ENCODE results near the gene URB1. TPM values are rescaled to one million over a fixed set of nuclear protein-coding genes. Genes with fewer than 3 reads are reported as not detected.
"Not testable (repeated sequence)": the region's sequence is repeated elsewhere in the genome, so short reads cannot be mapped to it uniquely, and the experiment has no call there.

Gene URB1
- total RNA-seq = 10 to 100 TPM in 4 of 8 experiments, 1 to 10 TPM in 4; 6.5 to 40.6 (median 17.0) TPM

DNA sequence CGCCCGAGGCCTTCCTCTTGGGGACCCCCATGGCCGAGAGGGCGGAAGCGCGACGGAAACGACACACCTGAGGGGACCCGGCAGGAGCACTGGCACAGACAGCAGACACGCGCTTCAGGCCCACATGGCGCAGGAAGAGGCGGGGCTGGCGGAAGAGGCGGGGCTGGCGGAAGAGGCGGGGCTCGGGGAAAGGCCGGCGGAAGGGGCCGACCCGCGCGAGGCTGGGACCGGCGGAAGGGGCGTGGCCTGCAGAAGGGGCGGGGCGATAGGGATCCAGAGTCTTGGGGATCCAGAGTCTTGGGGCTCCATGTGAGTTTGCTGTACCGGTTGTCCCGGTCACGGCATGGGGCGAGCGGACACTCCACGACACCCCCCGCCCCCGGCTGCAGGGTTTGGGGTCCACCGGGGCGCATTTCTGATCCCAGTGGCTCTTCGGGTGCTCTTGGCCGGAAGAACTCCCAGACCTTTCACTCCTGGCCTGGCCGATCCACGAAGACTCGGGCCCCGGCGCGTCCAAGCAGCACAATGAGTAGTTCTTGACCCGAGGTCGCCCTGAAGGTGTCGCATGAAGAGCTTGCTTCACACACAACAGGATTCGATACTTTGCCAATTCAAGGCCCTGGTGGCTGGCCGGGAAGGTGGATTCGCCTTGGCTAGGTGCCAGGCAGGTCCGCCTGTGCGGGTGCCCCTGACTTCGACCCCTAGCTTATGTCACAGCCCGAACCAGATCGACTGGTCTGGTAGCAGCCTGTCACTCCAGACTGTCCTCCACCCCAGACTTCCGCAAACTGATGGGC is at the start of gene URB1:
URB1 (minus strand) TSS at position 133 of the 797 bp plus-strand sequence; CDS start at position 31, 102 bp downstream.
- H3K4me3 ChIP-seq = peak within 1 kb of the TSS; percentile 47 to 95 (median 88)
- H3K27ac ChIP-seq = peak within 1 kb of the TSS in 1 of 2 donors; percentile 60
- 0 to 99% (median 9%) methylated on average over 1 to 10 of the region's 59 CpGs; no CpG with 5 or more reads in 4 of the 10 experiments for WGBS, 10 experiments
- peaks cover 2 to 7% of the 10 kb centered on the region in 2 donors for H3K4me1 ChIP-seq (replicated peaks in 1 of 2)
- ATAC-seq (replicated peaks in 6 of 8) = peak; percentile 94 to 99 (median 99)
- in situ Hi-C loops (cut with MboI; ENCODE audit: low pct_unique_long_range_greater_than_20kb in 2 of 9, low sequenced_read_pairs in 9 of 9, unreplicated experiment in 9 of 9) = no loop called here

- ATAC-seq (replicated peaks in 6 of 8) = no peak
- WGBS, 10 experiments = 61 to 100% (median 85%) methylated on average over 3 to 9 of the region's 12 CpGs; no CpG with 5 or more reads in 5 of the 10 experiments
- Histone ChIP-seq H3K27ac (no peak overlapping the region), H3K4me1 (replicated peaks in 1 of 2) (no peaks in the 10 kb centered on the region), H3K4me3 (no peak overlapping the region)
- in situ Hi-C loops (cut with MboI; ENCODE audit: low pct_unique_long_range_greater_than_20kb in 2 of 9, low sequenced_read_pairs in 9 of 9, unreplicated experiment in 9 of 9) = no loop called here
Measured at GRCh38 chr21:32437729-32438128, 44.9 kb upstream of the URB1 start.

GRCh38 chr21:32432982-32433660 is 40.3 kb upstream of the URB1 start:
- ATAC-seq (replicated peaks in 6 of 8); in situ Hi-C loops (cut with MboI; ENCODE audit: low pct_unique_long_range_greater_than_20kb in 2 of 9, low sequenced_read_pairs in 9 of 9, unreplicated experiment in 9 of 9); H3K27ac ChIP-seq; H3K4me3 ChIP-seq; H3K4me1 ChIP-seq (replicated peaks in 1 of 2): not testable (repeated sequence)
- WGBS, 10 experiments = 59 to 93% (median 83%) methylated on average over 2 to 12 of the region's 15 CpGs; no CpG with 5 or more reads in 2 of the 10 experiments

DNA sequence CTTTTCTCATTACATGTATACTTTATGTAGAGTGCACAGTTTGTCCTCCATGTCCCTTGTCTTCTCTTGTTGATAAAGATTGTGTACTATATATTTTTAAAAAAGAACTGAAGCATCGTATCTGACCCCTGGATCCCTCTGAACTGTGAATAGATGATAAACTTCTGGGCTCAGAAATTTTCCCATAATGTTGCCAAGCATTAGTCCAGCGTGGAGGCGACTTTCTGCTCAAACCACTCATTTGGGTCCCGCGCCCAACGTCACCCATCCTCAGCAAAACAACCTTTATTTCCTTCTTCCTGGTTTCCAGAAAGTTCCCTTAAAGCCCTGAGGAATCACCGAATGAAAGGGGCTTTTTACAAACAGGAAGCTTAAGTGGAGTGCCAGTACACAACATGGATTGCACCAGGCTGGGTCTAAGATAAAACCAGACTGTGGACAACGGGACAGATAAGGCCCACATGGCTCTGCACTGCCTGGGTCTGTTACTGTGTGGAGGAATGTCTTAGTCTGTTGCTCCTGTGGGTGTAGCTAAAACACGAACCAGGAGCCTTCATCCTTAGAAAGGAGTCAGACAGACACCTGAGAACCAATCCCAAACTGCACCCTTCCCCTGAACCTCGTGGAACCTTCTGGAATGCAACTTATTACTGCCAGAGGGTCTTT is 35.3 kb upstream of the URB1 start:
- no peak for ATAC-seq (replicated peaks in 6 of 8)
- Histone ChIP-seq H3K4me3 (no peak overlapping the region), H3K27ac (no peak overlapping the region), H3K4me1 (replicated peaks in 1 of 2) (peaks cover 0 to 8% of the 10 kb centered on the region in 2 donors)
- in situ Hi-C loops (cut with MboI; ENCODE audit: low pct_unique_long_range_greater_than_20kb in 2 of 9, low sequenced_read_pairs in 9 of 9, unreplicated experiment in 9 of 9) = no loop called here
- WGBS, 10 experiments = 68 to 98% (median 81%) methylated on average over 3 to 7 of the region's 10 CpGs; no CpG with 5 or more reads in 3 of the 10 experiments

GRCh38 chr21:32426592-32427051 is 33.8 kb upstream of the URB1 start:
- Histone ChIP-seq H3K4me3 (no peak overlapping the region), H3K27ac (no peak overlapping the region), H3K4me1 (replicated peaks in 1 of 2) (peaks cover 0 to 8% of the 10 kb centered on the region in 2 donors)
- ATAC-seq (replicated peaks in 6 of 8) = peak in 4 of 8 experiments; percentile 28 to 85 (median 46)
- WGBS, 10 experiments = 68 to 100% (median 81%) methylated on average over 1 to 6 of the region's 6 CpGs; no CpG with 5 or more reads in 3 of the 10 experiments
- in situ Hi-C loops (cut with MboI; ENCODE audit: low pct_unique_long_range_greater_than_20kb in 2 of 9, low sequenced_read_pairs in 9 of 9, unreplicated experiment in 9 of 9) = no loop called here

DNA sequence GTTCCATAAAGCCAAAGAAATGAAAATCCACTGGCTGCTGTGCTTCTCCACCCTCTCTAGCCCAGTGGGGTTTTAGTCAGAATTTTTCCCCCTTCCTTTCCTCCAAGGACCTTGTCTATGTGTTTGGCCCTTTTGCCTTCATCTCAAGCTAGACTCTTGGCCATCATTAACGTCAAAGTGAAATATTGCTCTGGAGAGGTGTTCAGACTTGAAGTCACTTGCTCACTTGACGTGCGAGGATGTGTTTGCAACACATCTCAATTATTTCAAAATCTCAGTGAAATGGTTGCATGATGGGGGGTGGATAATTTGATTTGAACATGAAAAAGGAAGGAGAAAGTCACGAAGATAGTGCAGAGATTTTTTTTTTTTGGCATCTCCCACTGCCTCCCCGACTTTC is 33.3 kb upstream of the URB1 start:
- in situ Hi-C loops (cut with MboI; ENCODE audit: low pct_unique_long_range_greater_than_20kb in 2 of 9, low sequenced_read_pairs in 9 of 9, unreplicated experiment in 9 of 9) = no loop called here
- ATAC-seq (replicated peaks in 6 of 8) = no peak
- Histone ChIP-seq H3K4me1 (replicated peaks in 1 of 2) (peaks cover 0 to 8% of the 10 kb centered on the region in 2 donors), H3K4me3 (no peak overlapping the region), H3K27ac (no peak overlapping the region)
- 20 to 100% (median 78%) methylated on average over 1 to 5 of the region's 5 CpGs; no CpG with 5 or more reads in 3 of the 10 experiments for WGBS, 10 experiments

DNA sequence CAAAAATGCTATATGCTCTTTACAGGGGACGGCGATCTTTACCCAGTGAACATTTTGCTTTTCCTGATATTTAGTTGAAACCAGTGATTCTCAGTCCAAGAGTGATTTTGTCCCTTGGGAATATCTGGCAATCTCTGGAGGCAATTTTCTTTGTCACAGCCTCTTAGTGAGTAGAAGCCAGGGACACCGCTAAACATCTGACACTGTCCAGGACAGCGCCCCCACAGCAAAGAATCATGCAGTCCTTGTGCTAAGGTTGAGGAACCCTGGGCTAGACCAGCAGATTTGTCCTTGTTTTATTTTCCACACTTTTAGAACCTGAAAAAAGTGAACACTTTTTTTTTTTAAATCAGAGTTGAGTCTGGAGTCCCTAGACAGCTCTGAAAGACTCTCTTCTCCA is 32.8 kb upstream of the URB1 start:
- no peak for ATAC-seq (replicated peaks in 6 of 8)
- in situ Hi-C loops (cut with MboI; ENCODE audit: low pct_unique_long_range_greater_than_20kb in 2 of 9, low sequenced_read_pairs in 9 of 9, unreplicated experiment in 9 of 9) = no loop called here
- WGBS, 10 experiments = 82 to 100% (median 100%) methylated on average over 1 to 4 of the region's 4 CpGs; no CpG with 5 or more reads in 3 of the 10 experiments
- Histone ChIP-seq H3K4me1 (replicated peaks in 1 of 2) (peaks cover 0 to 8% of the 10 kb centered on the region in 2 donors), H3K27ac (no peak overlapping the region), H3K4me3 (no peak overlapping the region)

- WGBS, 10 experiments = 40 to 100% (median 76%) methylated on average over 1 to 5 of the region's 5 CpGs; no CpG with 5 or more reads in 4 of the 10 experiments
- in situ Hi-C loops (cut with MboI; ENCODE audit: low pct_unique_long_range_greater_than_20kb in 2 of 9, low sequenced_read_pairs in 9 of 9, unreplicated experiment in 9 of 9) = loop anchor here in 6 of 9 experiments (25.0 kb wide), 3 partner anchors 138 to 188 kb away; partner anchors contain the start of genes TCP10L (in 3 of the 6) and CFAP298 (in 1 of the 6)
- H3K4me3 ChIP-seq = no peak overlapping the region
- H3K27ac ChIP-seq = no peak overlapping the region
- ATAC-seq (replicated peaks in 6 of 8) = no peak
- peaks cover 0 to 8% of the 10 kb centered on the region in 2 donors for H3K4me1 ChIP-seq (replicated peaks in 1 of 2)
Measured at GRCh38 chr21:32424674-32425073, 31.9 kb upstream of the URB1 start.

GRCh38 chr21:32424191-32424535 is 31.4 kb upstream of the URB1 start:
- no peak for ATAC-seq (replicated peaks in 6 of 8)
- Histone ChIP-seq H3K4me3 (no peak overlapping the region), H3K4me1 (replicated peaks in 1 of 2) (peaks cover 0 to 8% of the 10 kb centered on the region in 2 donors), H3K27ac (no peak overlapping the region)
- in situ Hi-C loops (cut with MboI; ENCODE audit: low pct_unique_long_range_greater_than_20kb in 2 of 9, low sequenced_read_pairs in 9 of 9, unreplicated experiment in 9 of 9) = loop anchor here in 6 of 9 experiments (25.0 kb wide), 3 partner anchors 138 to 188 kb away; partner anchors contain the start of genes TCP10L (in 3 of the 6) and CFAP298 (in 1 of the 6)
- 33 to 83% (median 63%) methylated on average over 2 of the region's 2 CpGs; no CpG with 5 or more reads in 3 of the 10 experiments for WGBS, 10 experiments

GRCh38 chr21:32423320-32424190 is 30.7 kb upstream of the URB1 start:
- peaks cover under 1 to 10% of the 10 kb centered on the region in 2 donors for H3K4me1 ChIP-seq (replicated peaks in 1 of 2)
- no peak overlapping the region for H3K4me3 ChIP-seq
- in situ Hi-C loops (cut with MboI; ENCODE audit: low pct_unique_long_range_greater_than_20kb in 2 of 9, low sequenced_read_pairs in 9 of 9, unreplicated experiment in 9 of 9) = loop anchor here in 6 of 9 experiments (25.0 kb wide), 3 partner anchors 139 to 189 kb away; partner anchors contain the start of genes TCP10L (in 3 of the 6) and CFAP298 (in 1 of the 6)
- WGBS, 10 experiments = 47 to 100% (median 72%) methylated on average over 1 to 8 of the region's 9 CpGs
- no peak overlapping the region for H3K27ac ChIP-seq
- peak in 2 of 8 experiments; percentile 27 to 36 for ATAC-seq (replicated peaks in 6 of 8)

DNA sequence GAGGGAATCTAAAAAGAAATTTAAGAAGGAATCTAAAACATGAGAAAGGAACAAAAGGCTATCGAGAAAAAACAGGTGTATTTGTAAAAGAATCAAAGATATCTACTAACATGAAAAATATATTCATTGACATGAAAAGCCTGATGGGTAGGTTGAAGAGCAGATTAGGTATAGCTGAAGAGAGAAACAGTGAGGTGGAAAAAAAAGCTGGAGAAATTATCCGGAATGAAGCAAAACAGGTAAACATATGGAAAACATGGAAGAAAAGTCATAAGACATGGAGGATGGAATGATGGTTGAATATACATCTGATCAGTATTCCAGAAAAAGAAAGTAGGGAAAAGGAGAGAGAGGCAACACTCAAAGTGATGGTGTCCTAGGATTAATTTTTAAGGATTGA is 29.3 kb upstream of the URB1 start:
- no peak for ATAC-seq (replicated peaks in 6 of 8)
- in situ Hi-C loops (cut with MboI; ENCODE audit: low pct_unique_long_range_greater_than_20kb in 2 of 9, low sequenced_read_pairs in 9 of 9, unreplicated experiment in 9 of 9) = loop anchor here in 6 of 9 experiments (25.0 kb wide), 3 partner anchors 140 to 190 kb away; partner anchors contain the start of genes TCP10L (in 3 of the 6) and CFAP298 (in 1 of the 6)
- Histone ChIP-seq H3K4me3 (no peak overlapping the region), H3K27ac (no peak overlapping the region), H3K4me1 (replicated peaks in 1 of 2) (peaks cover 5 to 18% of the 10 kb centered on the region in 2 donors)
- WGBS, 10 experiments = 84 to 98% (median 92%) methylated on average over 2 of the region's 2 CpGs; no CpG with 5 or more reads in 1 of the 10 experiments

Data from motor neuron (in vitro differentiated cells).